22Rv1 (cell line): ENCODE measurements around the gene SIGLEC1.

Experiments
- H3K27ac ChIP-seq: fragments of 450-650 bp; 2 replicates; pipeline ENCODE4 v1.5.1; 2017
- CTCF ChIP-seq: fragments of 450-650 bp; IDR thresholded peaks from 2 replicates; pipeline ENCODE4 v1.5.1; 2017; ENCODE audit warnings: mild to moderate bottlenecking
- ZFX ChIP-seq: fragments of 450-650 bp; IDR thresholded peaks from 2 replicates; pipeline ENCODE4 v1.6.1; 2017; ENCODE audit warnings: antibody characterized with exemption, borderline replicate concordance

SIGLEC1 gene

GRCh38 chr20:3691897-3692296 is 20.5 kb downstream of the SIGLEC1 start:
- TF ChIP-seq CTCF (no peak), ZFX (no peak)
- no peak overlapping the region for H3K27ac ChIP-seq

- no peak for TF ChIP-seq CTCF
- TF ChIP-seq ZFX, result no peak
Observed at GRCh38 chr20:3691306-3691705, 21.1 kb downstream of the SIGLEC1 start.

GRCh38 chr20:3690413-3690812 is 22.0 kb downstream of the SIGLEC1 start:
- TF ChIP-seq ZFX (no peak), CTCF (no peak)

More at GRCh38 chr20:3691306-3691705, 21.1 kb downstream of the SIGLEC1 start:
- no peak overlapping the region for H3K27ac ChIP-seq

GRCh38 chr20:3689978-3690377 is 22.4 kb downstream of the SIGLEC1 start:
- H3K27ac ChIP-seq, result no peak overlapping the region
- TF ChIP-seq ZFX (no peak), CTCF (no peak)

More at GRCh38 chr20:3690413-3690812, 22.0 kb downstream of the SIGLEC1 start:
- no peak overlapping the region for H3K27ac ChIP-seq

- no peak for TF ChIP-seq ZFX
- TF ChIP-seq CTCF, result no peak
Observed at GRCh38 chr20:3687655-3688054, 24.7 kb downstream of the SIGLEC1 start.

GRCh38 chr20:3686867-3687321 is 25.5 kb downstream of the SIGLEC1 start:
- TF ChIP-seq ZFX (no peak), CTCF (no peak)
- no peak overlapping the region for H3K27ac ChIP-seq

More at GRCh38 chr20:3687655-3688054, 24.7 kb downstream of the SIGLEC1 start:
- H3K27ac ChIP-seq, result no peak overlapping the region

- H3K27ac ChIP-seq, result no peak overlapping the region
- TF ChIP-seq CTCF (no peak), ZFX (no peak)
Observed at GRCh38 chr20:3686421-3686820, 26.0 kb downstream of the SIGLEC1 start.
